NCI-H446 treated with DMSO at 0.1 percent for 48 hours (cell line): ENCODE measurements around the gene GTPBP4.
"Not testable (repeated sequence)": the region's sequence is repeated elsewhere in the genome, so short reads cannot be mapped to it uniquely, and the experiment has no call there.

Experiments
- DNase-seq: peaks from one replicate; lab custom pipeline; 2025; lab: John Stamatoyannopoulos, UW

The GTPBP4 gene

GRCh38 chr10:1025683-1026082, 37.4 kb downstream of the GTPBP4 start, which contains the start of gene IDI2:
IDI2 (minus strand) TSS chr10:1025859; CDS start chr10:1024723, 1,136 bp downstream.
- no peak for DNase-seq

- no peak for DNase-seq
These were observed 38.3 kb downstream of the GTPBP4 start for GRCh38 chr10:1026578-1026977.

- no peak for DNase-seq
These were observed 41.6 kb downstream of the GTPBP4 start for GRCh38 chr10:1029838-1030237.

- no peak for DNase-seq
These were observed 45.4 kb downstream of the GTPBP4 start for GRCh38 chr10:1033601-1034000.

- no peak for DNase-seq
These were observed 46.5 kb downstream of the GTPBP4 start for GRCh38 chr10:1034758-1035157.

GRCh38 chr10:1035201-1035600, 47.0 kb downstream of the GTPBP4 start:
- no peak for DNase-seq

GRCh38 chr10:1036341-1036791, 48.1 kb downstream of the GTPBP4 start:
- no peak for DNase-seq

GRCh38 chr10:1037098-1037497, 48.9 kb downstream of the GTPBP4 start:
- DNase-seq, result no peak

GRCh38 chr10:1038769-1039168, 50.5 kb downstream of the GTPBP4 start:
- not testable (repeated sequence) for DNase-seq

GRCh38 chr10:1040133-1040532, 51.9 kb downstream of the GTPBP4 start:
- DNase-seq, result no peak

- no peak for DNase-seq
These were observed 53.3 kb downstream of the GTPBP4 start for GRCh38 chr10:1041514-1041913.

- no peak for DNase-seq
These were observed 55.3 kb downstream of the GTPBP4 start for GRCh38 chr10:1043532-1043995.

GRCh38 chr10:1044146-1044545, 55.9 kb downstream of the GTPBP4 start:
- DNase-seq, result no peak

GRCh38 chr10:1044964-1045363, 56.7 kb downstream of the GTPBP4 start:
- DNase-seq, result no peak

GRCh38 chr10:1045415-1045814, 57.2 kb downstream of the GTPBP4 start:
- no peak for DNase-seq

GRCh38 chr10:1047937-1048336, 59.7 kb downstream of the GTPBP4 start:
- no peak for DNase-seq

- no peak for DNase-seq
These were observed 60.1 kb downstream of the GTPBP4 start for GRCh38 chr10:1048349-1048731.

GRCh38 chr10:1048732-1049424, 60.6 kb downstream of the GTPBP4 start, which contains the start of gene IDI1:
IDI1 (minus strand) TSS chr10:1049119; CDS start chr10:1049003, 116 bp downstream.
- DNase-seq, result peak; percentile 97

- DNase-seq, result no peak
These were observed 61.3 kb downstream of the GTPBP4 start for GRCh38 chr10:1049425-1049958.

- DNase-seq, result no peak
These were observed 61.9 kb downstream of the GTPBP4 start for GRCh38 chr10:1050145-1050544.

- no peak for DNase-seq
These were observed 62.3 kb downstream of the GTPBP4 start for GRCh38 chr10:1050554-1050953.

- DNase-seq, result no peak
These were observed 66.5 kb downstream of the GTPBP4 start for GRCh38 chr10:1054684-1055083.

- peak; percentile 32 for DNase-seq
These were observed 68.3 kb downstream of the GTPBP4 start, which contains the start of gene WDR37 for GRCh38 chr10:1056326-1057105. WDR37 (plus strand) TSS chr10:1056385; CDS start chr10:1072156, 15,771 bp downstream.
